ENCODE data around the gene TRIM41.
"Not testable (repeated sequence)": the region's sequence is repeated elsewhere in the genome, so short reads cannot be mapped to it uniquely, and the experiment has no call there.

The TRIM41 gene

DNA sequence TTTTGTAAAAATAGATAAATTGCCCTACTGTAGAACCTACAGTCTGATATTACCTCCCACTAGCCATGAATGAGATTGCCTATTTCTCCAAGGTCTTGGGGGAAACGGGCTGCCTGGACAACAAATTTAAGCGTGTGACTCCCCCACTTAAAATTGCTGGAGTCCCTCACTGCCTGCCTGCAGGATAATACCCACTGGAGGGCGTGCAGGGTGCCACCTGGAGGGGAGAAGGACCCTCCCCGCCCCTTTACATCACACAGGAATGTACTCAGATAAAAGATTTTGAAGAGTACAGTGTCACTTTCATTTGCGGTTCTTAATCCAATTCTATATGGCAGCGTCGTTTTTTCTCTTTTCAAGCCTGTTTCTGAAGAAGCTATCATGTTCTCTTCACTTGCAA is 11.9 kb upstream of the TRIM41 start:
- H2BK15ac ChIP-seq (ENCODE audit: low read depth, poor library complexity, severe bottlenecking): no peak overlapping the region
- H3K9ac ChIP-seq (ENCODE audit: low read length): no peak overlapping the region
- peaks cover 4% of the 10 kb centered on the region for H3K4me1 ChIP-seq (ENCODE audit: control insufficient read depth, insufficient read depth, low read depth, low read length)
- H3K14ac ChIP-seq (ENCODE audit: low read length in 2 of 2): no peak overlapping the region
- H2BK120ac ChIP-seq (ENCODE audit: low read depth, low read length): no peak overlapping the region
- no peak overlapping the region for H3K4me3 ChIP-seq (ENCODE audit: insufficient read depth in 1 of 2, low read depth in 1 of 2, low read length in 2 of 2)
- no peak overlapping the region for H4K91ac ChIP-seq (ENCODE audit: low read length)
- 53% methylated on average over 7 of the region's 7 CpGs for WGBS
- peaks cover 0 to 10% of the 10 kb centered on the region in 2 experiments for H3K27me3 ChIP-seq (ENCODE audit: control insufficient read depth in 1 of 2, insufficient read depth in 1 of 2, low read length in 2 of 2)
- H4K8ac ChIP-seq (ENCODE audit: low read length): no peak overlapping the region
- H3K36me3 ChIP-seq (ENCODE audit: control insufficient read depth in 1 of 2, insufficient read depth in 2 of 2, low read depth in 1 of 2, low read length in 2 of 2): no peaks in the 10 kb centered on the region
- no peak overlapping the region for H2AFZ ChIP-seq (ENCODE audit: low read depth, low read length)
- no peak overlapping the region for H3K27ac ChIP-seq (ENCODE audit: low read length, poor library complexity, severe bottlenecking)
- no peak overlapping the region for H3K18ac ChIP-seq (ENCODE audit: low read depth in 1 of 2, low read length in 2 of 2)
- no peak overlapping the region for H3K4ac ChIP-seq (ENCODE audit: low read depth in 1 of 2, low read length in 2 of 2)
- H2BK12ac ChIP-seq (ENCODE audit: low read length in 2 of 2): no peak overlapping the region
- no peak overlapping the region for H3K4me2 ChIP-seq (ENCODE audit: low read length, poor library complexity, severe bottlenecking)
- no peak for DNase-seq
- H3K79me1 ChIP-seq (replicated peaks; ENCODE audit: low read length, poor library complexity, severe bottlenecking): no peaks in the 10 kb centered on the region
- H2BK5ac ChIP-seq (ENCODE audit: low read depth, low read length, poor library complexity, severe bottlenecking): no peak overlapping the region
- no peaks in the 10 kb centered on the region for H3K9me3 ChIP-seq (ENCODE audit: control insufficient read depth, low read length)
- no peak overlapping the region for H3K23ac ChIP-seq (ENCODE audit: low read length in 2 of 2)
- no peak overlapping the region for H2AK5ac ChIP-seq (ENCODE audit: low read length, severe bottlenecking)

DNA sequence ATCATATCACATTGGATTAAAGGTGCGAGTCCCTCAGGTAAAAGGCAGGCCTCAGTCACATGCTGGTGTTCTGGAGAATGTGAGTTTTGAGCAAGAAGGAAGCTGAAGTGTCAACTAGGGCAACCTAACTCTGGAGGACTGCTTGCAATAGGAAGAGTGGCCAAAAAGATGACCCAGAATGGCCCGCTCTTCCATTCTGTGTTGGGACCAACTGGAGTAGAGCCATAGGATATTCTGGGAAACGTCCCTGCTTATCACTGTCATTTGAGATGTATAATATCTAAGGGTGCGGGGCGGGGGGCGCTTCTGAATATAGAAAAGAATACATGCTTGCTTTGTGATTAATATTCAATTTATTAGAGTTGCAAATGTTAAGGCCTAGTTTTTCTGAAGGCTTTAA is 11.0 kb upstream of the TRIM41 start:
- 93% methylated on average over 6 of the region's 6 CpGs for WGBS
- DNase-seq: no peak

DNA sequence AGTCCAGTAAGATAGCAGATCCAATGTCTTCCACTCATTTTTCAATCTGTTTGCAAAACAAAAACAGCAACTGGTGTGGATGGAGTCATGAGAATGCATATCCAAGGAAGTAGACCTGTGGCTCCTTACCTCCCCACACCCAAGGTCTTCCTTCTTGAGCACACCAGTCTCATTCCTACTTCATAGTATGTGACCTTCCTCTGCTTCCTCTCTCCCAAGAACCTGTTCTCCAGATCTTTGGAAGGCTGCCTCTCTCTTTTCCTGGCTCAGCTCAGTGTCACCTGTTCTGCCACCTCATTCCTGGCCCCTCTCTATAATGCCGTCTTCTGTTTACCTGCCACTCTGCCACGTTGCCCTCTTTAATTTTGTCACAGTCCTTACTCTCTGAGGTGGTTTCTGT is 10.1 kb upstream of the TRIM41 start:
- H3K4me1 ChIP-seq (ENCODE audit: control insufficient read depth, insufficient read depth, low read depth, low read length): peaks cover 12% of the 10 kb centered on the region
- H3K23ac ChIP-seq (ENCODE audit: low read length in 2 of 2): no peak overlapping the region
- no peak overlapping the region for H3K14ac ChIP-seq (ENCODE audit: low read length in 2 of 2)
- H3K79me1 ChIP-seq (replicated peaks; ENCODE audit: low read length, poor library complexity, severe bottlenecking): no peaks in the 10 kb centered on the region
- H2BK120ac ChIP-seq (ENCODE audit: low read depth, low read length): no peak overlapping the region
- H2BK5ac ChIP-seq (ENCODE audit: low read depth, low read length, poor library complexity, severe bottlenecking): no peak overlapping the region
- H2AFZ ChIP-seq (ENCODE audit: low read depth, low read length): no peak overlapping the region
- no peak overlapping the region for H3K27ac ChIP-seq (ENCODE audit: low read length, poor library complexity, severe bottlenecking)
- H2BK12ac ChIP-seq (ENCODE audit: low read length in 2 of 2): no peak overlapping the region
- H3K18ac ChIP-seq (ENCODE audit: low read depth in 1 of 2, low read length in 2 of 2): no peak overlapping the region
- no peak overlapping the region for H2AK5ac ChIP-seq (ENCODE audit: low read length, severe bottlenecking)
- H4K91ac ChIP-seq (ENCODE audit: low read length): no peak overlapping the region
- no peak overlapping the region for H3K4me3 ChIP-seq (ENCODE audit: insufficient read depth in 1 of 2, low read depth in 1 of 2, low read length in 2 of 2)
- no peak overlapping the region for H3K4ac ChIP-seq (ENCODE audit: low read depth in 1 of 2, low read length in 2 of 2)
- H3K9me3 ChIP-seq (ENCODE audit: control insufficient read depth, low read length): no peaks in the 10 kb centered on the region
- WGBS: 56% methylated on average over 2 of the region's 2 CpGs
- no peak overlapping the region for H3K9ac ChIP-seq (ENCODE audit: low read length)
- peaks cover 0 to 10% of the 10 kb centered on the region in 2 experiments for H3K27me3 ChIP-seq (ENCODE audit: control insufficient read depth in 1 of 2, insufficient read depth in 1 of 2, low read length in 2 of 2)
- no peak for DNase-seq
- H3K36me3 ChIP-seq (ENCODE audit: control insufficient read depth in 1 of 2, insufficient read depth in 2 of 2, low read depth in 1 of 2, low read length in 2 of 2): no peaks in the 10 kb centered on the region
- H3K4me2 ChIP-seq (ENCODE audit: low read length, poor library complexity, severe bottlenecking): no peak overlapping the region
- no peak overlapping the region for H2BK15ac ChIP-seq (ENCODE audit: low read depth, poor library complexity, severe bottlenecking)
- H4K8ac ChIP-seq (ENCODE audit: low read length): no peak overlapping the region

More for the DNA sequence above, 11.0 kb upstream of the TRIM41 start:
- no peak overlapping the region for H3K18ac ChIP-seq (ENCODE audit: low read depth in 1 of 2, low read length in 2 of 2)
- H2BK15ac ChIP-seq (ENCODE audit: low read depth, poor library complexity, severe bottlenecking): no peak overlapping the region
- H3K4me1 ChIP-seq (ENCODE audit: control insufficient read depth, insufficient read depth, low read depth, low read length): peaks cover 7% of the 10 kb centered on the region
- no peak overlapping the region for H3K27ac ChIP-seq (ENCODE audit: low read length, poor library complexity, severe bottlenecking)
- H3K9me3 ChIP-seq (ENCODE audit: control insufficient read depth, low read length): no peaks in the 10 kb centered on the region
- H2BK120ac ChIP-seq (ENCODE audit: low read depth, low read length): no peak overlapping the region
- H3K36me3 ChIP-seq (ENCODE audit: control insufficient read depth in 1 of 2, insufficient read depth in 2 of 2, low read depth in 1 of 2, low read length in 2 of 2): no peaks in the 10 kb centered on the region
- no peak overlapping the region for H2BK5ac ChIP-seq (ENCODE audit: low read depth, low read length, poor library complexity, severe bottlenecking)
- peak overlapping the region in 1 of 2 experiments; percentile 41 for H3K14ac ChIP-seq (ENCODE audit: low read length in 2 of 2)
- H2AFZ ChIP-seq (ENCODE audit: low read depth, low read length): no peak overlapping the region
- no peaks in the 10 kb centered on the region for H3K79me1 ChIP-seq (replicated peaks; ENCODE audit: low read length, poor library complexity, severe bottlenecking)
- H3K27me3 ChIP-seq (ENCODE audit: control insufficient read depth in 1 of 2, insufficient read depth in 1 of 2, low read length in 2 of 2): peaks cover 0 to 10% of the 10 kb centered on the region in 2 experiments
- no peak overlapping the region for H4K8ac ChIP-seq (ENCODE audit: low read length)
- no peak overlapping the region for H4K91ac ChIP-seq (ENCODE audit: low read length)
- H3K9ac ChIP-seq (ENCODE audit: low read length): no peak overlapping the region
- no peak overlapping the region for H2BK12ac ChIP-seq (ENCODE audit: low read length in 2 of 2)
- no peak overlapping the region for H3K4me2 ChIP-seq (ENCODE audit: low read length, poor library complexity, severe bottlenecking)
- no peak overlapping the region for H3K23ac ChIP-seq (ENCODE audit: low read length in 2 of 2)
- H2AK5ac ChIP-seq (ENCODE audit: low read length, severe bottlenecking): no peak overlapping the region
- H3K4me3 ChIP-seq (ENCODE audit: insufficient read depth in 1 of 2, low read depth in 1 of 2, low read length in 2 of 2): no peak overlapping the region
- no peak overlapping the region for H3K4ac ChIP-seq (ENCODE audit: low read depth in 1 of 2, low read length in 2 of 2)

DNA sequence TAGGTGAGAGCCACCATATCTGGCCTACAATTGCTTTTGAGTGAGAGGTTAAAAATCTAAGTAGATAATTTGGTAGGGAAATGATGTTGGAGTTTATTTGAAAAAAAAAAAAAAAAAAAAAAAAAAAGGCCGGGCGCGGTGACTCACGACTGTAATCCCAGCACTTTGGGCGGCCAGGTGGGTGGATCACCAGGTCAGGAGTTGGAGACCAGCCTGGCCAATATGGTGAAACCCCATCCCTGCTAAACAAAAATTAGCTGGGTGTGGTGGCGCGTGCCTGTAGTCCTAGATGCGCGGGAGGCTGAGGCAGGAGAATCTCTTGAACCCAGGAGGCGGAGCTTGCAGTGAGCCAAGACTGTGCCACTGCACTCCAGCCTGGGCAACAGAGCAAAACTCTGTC is 8.8 kb upstream of the TRIM41 start:
- H2BK15ac ChIP-seq (ENCODE audit: low read depth, poor library complexity, severe bottlenecking); H3K14ac ChIP-seq (ENCODE audit: low read length in 2 of 2); H2AFZ ChIP-seq (ENCODE audit: low read depth, low read length); H3K23ac ChIP-seq (ENCODE audit: low read length in 2 of 2); DNase-seq; H4K91ac ChIP-seq (ENCODE audit: low read length); H3K36me3 ChIP-seq (ENCODE audit: control insufficient read depth in 1 of 2, insufficient read depth in 2 of 2, low read depth in 1 of 2, low read length in 2 of 2); H2BK120ac ChIP-seq (ENCODE audit: low read depth, low read length); H4K8ac ChIP-seq (ENCODE audit: low read length); H3K27ac ChIP-seq (ENCODE audit: low read length, poor library complexity, severe bottlenecking); H2AK5ac ChIP-seq (ENCODE audit: low read length, severe bottlenecking); H3K9me3 ChIP-seq (ENCODE audit: control insufficient read depth, low read length); H2BK12ac ChIP-seq (ENCODE audit: low read length in 2 of 2); H3K79me1 ChIP-seq (replicated peaks; ENCODE audit: low read length, poor library complexity, severe bottlenecking); H3K4me3 ChIP-seq (ENCODE audit: insufficient read depth in 1 of 2, low read depth in 1 of 2, low read length in 2 of 2); H3K9ac ChIP-seq (ENCODE audit: low read length); H3K18ac ChIP-seq (ENCODE audit: low read depth in 1 of 2, low read length in 2 of 2); H3K4me2 ChIP-seq (ENCODE audit: low read length, poor library complexity, severe bottlenecking); H2BK5ac ChIP-seq (ENCODE audit: low read depth, low read length, poor library complexity, severe bottlenecking); H3K4ac ChIP-seq (ENCODE audit: low read depth in 1 of 2, low read length in 2 of 2): not testable (repeated sequence)
- Histone ChIP-seq H3K4me1 (ENCODE audit: control insufficient read depth, insufficient read depth, low read depth, low read length) (peaks cover 12% of the 10 kb centered on the region), H3K27me3 (ENCODE audit: control insufficient read depth in 1 of 2, insufficient read depth in 1 of 2, low read length in 2 of 2) (peaks cover 0 to 10% of the 10 kb centered on the region in 2 experiments)
- 90% methylated on average over 10 of the region's 10 CpGs for WGBS
